GM21360 (cell line): ENCODE results near the gene ATP5F1C.
"Not testable (repeated sequence)": the region's sequence is repeated elsewhere in the genome, so short reads cannot be mapped to it uniquely, and the experiment has no call there.

ENCODE experiments used
- ATAC-seq: cut with Tn5 transposase; IDR thresholded peaks from one replicate; pipeline ENCODE4 v1.9.1; 2021; ENCODE audit warnings: mild to moderate bottlenecking, moderate library complexity; ENCODE audit not compliant: unreplicated experiment

The ATP5F1C gene

DNA sequence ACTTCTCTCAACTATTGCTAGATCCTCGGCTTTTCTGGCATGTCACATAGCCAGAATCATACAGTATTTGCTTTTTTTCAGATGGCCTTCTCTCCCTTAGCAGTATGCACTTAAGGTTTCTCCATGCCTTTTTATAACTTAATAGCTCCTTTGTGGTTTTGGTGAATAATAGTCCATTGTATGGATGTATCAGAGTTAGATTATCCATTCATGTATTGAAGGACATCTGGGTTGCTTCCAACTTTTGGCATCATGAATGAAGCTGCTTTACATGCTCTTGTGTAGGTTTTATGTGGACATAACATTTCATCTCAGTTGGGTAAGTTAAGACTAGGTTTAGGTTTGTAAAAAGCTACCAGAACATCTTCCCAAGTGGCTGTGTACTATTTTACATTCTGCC lies 4.6 kb downstream of the ATP5F1C start:
- no peak for ATAC-seq

DNA sequence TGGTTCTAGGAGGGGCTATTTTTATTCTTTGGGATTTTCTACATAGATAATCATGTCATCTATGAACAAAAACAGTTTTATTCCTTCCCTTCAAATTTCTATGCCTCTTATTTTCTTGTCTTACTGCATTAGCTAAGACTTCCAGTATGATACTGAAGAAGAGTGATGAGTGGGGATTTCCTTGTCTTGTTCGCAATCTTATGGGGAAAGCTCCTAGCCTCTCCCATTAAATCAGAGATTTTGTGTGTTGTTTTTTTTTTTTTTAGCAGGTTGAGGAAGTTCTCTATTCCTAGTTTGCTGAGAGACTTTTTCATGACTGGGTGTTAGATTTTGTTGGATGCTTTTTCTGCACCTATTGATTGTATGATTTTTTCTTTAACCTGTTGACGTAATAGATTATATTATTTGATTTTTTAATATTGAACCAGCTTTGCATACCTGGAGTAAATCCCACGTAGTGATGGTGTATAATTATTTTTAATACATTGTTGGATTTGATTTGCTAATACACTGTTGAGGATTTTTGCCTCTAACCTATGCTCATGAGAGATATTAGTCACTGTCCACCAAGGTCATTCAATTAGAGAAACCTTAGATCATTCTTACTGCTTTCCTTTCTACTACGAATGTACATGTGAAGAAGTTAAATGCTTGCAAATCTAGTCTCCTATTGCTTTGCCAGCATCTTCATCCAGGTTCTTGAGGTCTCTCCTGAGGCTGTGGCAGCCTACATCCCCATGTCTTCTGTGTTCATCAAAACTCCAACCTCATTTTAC lies 6.5 kb downstream of the ATP5F1C start:
- no peak for ATAC-seq

DNA sequence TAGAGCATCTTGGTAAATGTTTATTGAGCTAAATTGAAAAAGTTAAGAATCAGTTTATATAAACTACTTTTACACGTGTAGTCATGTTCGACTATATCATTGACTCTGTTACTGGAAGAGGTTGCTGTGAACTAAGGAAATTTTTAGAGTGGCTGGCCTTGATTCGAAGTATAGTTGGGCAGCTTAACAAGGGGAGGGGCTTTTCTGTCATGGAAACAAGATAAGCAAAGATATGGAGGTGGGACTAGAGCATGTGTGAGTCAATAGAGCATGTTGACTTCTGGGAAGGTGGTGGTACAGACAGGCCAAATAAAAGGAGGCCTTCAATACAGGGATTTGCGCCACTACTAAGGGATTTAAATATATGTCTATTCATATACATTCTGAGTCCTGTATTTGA lies 7.6 kb downstream of the ATP5F1C start:
- ATAC-seq: no peak

GRCh38 chr10:7797582-7797981 lies 9.6 kb downstream of the ATP5F1C start:
- ATAC-seq: no peak

- ATAC-seq: no peak
Observed at GRCh38 chr10:7802606-7803005, 14.6 kb downstream of the ATP5F1C start.

DNA sequence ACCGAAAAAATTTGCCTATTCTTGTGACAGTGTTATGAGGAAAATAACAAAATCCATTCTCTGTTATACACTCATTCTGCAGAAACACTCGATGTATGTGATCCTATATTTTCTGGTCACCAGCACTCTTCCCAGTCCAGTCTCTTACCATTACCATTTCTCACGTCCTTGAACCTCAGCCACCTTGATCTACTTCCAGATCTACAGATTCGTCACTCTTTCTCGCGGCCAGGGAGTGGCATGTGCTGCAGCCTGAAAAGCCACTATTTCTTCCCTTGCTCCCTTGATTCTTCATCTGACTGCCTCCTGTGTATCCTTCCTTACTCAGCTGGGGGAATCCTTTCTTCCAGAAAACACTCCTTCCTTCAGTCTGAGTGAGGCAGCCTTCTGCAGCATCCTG lies 16.2 kb downstream of the ATP5F1C start:
- no peak for ATAC-seq

DNA sequence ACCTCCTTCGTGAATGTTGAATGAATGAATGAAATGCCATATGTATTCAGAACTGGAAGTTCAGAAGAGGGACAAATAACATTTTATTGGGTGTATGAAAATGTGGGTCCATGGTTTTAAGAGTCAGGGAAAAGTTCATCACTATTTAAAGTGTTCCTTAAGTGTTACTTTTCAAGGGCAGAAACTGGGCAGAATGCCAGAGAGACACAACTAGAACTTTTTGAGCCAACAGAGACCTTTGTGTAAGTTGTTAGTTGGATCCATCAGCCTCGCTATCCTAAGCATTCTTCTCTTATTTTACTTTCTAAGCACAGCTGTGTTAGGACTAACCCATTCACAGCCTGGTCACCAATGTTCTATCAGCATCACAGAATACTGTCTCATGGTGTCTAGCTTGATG lies 16.8 kb downstream of the ATP5F1C start:
- ATAC-seq: no peak

DNA sequence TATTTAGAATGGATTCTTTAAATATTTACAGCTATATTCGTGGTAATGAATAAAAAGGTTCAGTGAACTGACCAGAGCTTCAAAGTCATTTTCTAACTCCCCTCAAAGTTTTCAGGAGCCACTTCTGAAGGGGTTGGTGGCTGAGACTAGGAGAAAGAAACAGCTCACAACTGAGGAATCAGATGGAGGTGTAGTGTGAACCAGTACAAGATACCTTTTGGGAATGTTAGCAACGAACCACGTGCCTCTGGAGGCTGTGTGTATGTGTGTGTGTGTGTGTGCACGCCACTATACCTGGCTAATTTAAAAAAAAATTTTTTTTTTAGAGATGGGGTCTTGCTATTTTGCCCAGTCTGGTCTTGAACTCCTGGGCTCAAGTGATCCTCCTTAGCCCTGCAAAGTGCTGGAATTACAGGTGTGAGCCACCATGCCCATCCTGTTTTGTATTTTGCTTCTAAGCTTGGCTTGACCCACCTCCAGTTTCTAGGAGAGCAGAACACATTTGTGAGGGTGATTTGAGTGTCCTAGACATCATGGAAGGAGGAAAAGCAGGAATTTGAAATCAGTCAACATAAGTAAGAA lies 20.8 kb downstream of the ATP5F1C start:
- ATAC-seq: no peak

- no peak for ATAC-seq
Observed at GRCh38 chr10:7810443-7810842, 22.5 kb downstream of the ATP5F1C start.

GRCh38 chr10:7811000-7811399 lies 23.0 kb downstream of the ATP5F1C start:
- ATAC-seq: no peak

DNA sequence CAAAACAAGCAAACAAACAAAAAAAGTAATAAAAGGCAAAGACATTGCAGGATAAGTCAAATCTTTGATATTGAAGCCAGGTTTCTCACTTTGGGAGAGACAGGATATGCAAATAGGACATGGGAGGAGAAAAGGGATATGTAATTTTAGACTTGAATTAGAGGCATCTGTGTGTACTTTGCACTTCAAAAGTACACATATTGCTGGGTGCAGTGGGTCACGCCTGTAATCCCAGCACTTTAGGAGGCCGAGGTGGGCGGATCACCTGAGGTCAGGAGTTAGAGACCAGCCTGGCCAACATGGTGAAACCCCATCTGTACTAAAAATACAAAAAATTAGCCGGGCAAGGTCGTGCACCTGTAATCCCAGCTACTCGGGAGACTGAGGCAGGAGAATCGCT lies 23.8 kb downstream of the ATP5F1C start:
- ATAC-seq: not testable (repeated sequence)

- no peak for ATAC-seq
Observed at GRCh38 chr10:7813481-7813880, 25.5 kb downstream of the ATP5F1C start.

GRCh38 chr10:7817576-7817975 lies 29.6 kb downstream of the ATP5F1C start:
- ATAC-seq: no peak

- peak; percentile 10 for ATAC-seq
Observed at GRCh38 chr10:7817984-7818294, 30.0 kb downstream of the ATP5F1C start.

DNA sequence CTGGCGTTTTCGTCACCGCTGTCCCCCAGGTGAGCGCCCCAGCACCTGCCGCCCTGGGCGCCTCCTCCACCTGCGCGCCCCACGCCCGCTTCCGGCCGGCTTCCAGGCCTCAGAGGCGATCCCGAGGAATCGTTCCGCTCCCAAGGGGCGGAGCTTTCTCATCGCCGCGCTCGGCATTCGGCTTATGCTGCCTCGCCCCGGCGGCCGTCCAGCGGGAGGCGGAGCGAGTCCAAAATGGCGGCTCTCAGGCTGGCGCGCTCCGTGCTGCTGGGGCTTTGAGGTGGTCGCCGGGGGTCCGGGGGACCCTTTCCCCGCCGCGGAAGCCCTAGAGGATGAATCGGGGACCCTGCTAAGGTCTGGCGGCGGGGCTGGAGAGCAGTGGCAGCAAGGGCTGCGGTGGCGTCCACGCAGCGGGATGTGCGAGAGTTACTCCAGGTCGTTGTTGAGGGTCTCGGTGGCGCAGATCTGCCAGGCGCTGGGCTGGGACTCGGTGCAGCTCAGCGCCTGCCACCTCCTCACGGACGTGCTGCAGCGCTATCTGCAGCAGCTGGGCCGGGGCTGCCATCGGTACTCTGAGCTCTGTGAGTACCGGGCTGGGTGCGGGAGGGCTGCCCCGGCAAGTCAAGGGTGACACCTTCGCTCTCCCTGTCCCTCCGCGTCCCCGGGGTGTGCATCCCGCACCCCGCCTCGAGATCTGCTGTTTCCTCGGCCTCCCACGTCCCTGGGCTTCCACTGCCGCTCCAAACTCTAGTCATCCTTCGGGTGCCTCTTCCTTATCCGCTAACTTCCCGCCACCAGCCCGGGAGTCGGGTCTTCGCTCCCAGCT lies 30.5 kb downstream of the ATP5F1C start, which contains the start of gene TAF3:
Gene TAF3 (plus strand): TSS at position 211 of the 826 bp plus-strand sequence. CDS start 205 bp downstream, at position 416.
- ATAC-seq: peak; percentile 86

DNA sequence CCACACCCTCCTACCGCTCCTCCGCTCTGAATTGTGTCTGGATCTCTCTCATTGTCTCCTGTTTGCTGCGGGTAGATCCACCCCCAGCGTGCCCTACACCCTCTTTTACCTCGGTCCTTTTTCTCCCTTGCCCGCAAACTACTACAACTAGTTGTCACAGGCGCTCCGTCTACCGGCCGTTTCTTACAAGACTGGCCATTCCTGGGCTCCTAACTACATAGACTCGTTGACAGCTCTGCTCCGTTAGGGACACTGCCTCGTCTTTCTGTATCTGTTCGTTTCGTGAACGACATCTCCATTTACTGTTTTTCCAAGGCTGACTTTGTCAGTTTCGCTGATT lies 31.1 kb downstream of the ATP5F1C start:
- ATAC-seq: peak; percentile 42

DNA sequence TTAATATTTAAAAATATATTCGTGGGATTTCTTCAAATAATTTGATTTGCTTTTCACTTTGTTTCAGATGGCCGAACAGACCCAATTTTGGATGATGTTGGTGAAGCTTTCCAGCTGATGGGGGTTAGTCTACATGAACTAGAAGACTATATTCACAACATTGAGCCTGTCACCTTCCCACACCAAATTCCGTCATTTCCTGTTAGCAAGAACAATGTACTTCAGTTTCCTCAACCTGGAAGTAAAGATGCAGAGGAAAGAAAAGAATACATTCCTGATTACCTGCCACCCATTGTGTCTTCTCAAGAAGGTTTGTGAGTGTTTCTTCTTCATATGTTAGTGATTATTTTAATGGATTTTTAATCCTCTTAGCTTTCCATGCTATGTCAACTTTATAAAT lies 36.3 kb downstream of the ATP5F1C start:
- ATAC-seq: no peak

DNA sequence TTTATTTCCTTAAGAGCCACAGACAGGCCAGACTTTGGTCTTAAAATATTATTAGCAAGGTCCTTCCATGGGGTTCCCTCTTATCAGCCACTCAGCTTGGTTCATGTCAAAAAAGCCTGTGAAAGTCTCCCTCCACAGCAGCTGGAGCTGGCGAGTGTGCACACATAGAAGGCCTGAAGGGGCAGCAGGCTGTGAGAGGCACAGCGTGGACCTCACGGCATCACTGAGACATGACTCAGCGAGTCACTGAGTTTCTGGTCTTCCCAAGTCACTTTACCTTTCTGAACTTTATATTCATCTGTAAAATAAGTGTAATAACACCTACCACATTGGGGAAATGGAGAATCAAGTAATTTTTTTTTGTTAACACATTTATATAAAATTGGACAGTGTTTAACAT lies 39.0 kb downstream of the ATP5F1C start:
- no peak for ATAC-seq

DNA sequence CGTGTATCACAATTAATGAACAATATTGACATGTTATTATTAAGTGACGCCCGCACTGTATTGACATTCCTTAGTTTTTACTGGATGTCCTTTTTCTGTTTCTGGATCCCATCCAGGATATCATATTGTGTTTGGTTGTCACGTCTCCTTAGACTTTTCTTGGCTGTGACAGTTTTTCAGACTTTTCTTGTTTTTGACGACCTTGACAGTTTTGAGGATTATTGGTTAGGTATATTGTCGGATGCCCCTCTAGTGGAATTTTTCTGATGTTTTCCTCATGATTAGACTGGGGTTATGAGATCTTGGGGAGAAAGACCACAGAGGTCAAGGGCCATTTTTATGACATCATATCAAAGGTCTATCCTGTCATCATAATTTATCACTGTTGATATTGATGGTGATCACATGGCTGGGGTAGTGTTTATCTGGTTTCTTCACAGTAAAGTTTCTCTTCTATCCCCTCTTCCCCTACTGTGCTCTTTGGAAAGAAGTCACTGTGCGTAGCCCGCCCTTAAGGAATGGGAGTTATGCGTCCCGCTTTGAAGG lies 41.4 kb downstream of the ATP5F1C start:
- ATAC-seq: no peak

DNA sequence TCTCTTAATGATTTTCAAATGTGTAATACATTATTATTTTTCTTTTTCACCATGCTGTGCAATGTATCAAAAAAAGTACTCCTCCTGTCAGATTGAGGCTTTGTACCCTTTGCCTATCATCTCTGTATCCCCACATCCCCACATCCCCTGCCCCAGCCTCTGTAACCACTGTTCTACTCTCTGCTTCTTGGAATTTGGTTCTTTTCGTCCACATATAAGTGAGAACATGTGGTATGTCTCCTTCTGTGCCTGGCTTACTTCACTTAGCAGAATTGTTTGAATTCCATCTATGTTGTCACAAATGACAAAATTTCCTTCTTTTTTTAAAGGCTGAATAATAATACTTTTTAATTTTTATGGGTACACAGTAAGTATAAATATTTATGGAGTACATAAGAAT lies 44.1 kb downstream of the ATP5F1C start:
- no peak for ATAC-seq

- ATAC-seq: no peak
Observed at GRCh38 chr10:7833210-7833609, 45.2 kb downstream of the ATP5F1C start.

DNA sequence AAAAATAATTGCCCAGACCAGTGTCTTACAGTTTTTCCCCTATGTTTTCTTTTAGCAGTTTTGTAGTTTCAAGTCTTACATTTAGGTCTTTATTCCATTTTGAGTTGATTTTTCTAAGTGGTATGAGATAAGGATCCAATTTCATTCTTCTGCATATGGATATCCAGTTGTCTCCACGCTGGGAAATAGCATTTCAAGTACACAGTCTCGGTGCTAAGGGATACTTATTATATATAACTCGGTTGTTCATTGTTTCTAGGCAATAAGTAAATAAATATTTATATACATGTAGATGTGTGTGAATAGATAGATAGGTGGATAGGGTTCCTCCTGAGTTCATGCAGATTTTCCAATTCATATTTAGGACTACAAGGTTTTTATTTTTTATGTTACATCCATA lies 46.3 kb downstream of the ATP5F1C start:
- no peak for ATAC-seq
